ENCODE measurements around the gene DNM3.

Gene DNM3

GRCh38 chr1:171973421-171973820 is 132.1 kb downstream of the DNM3 start:
- DNase-seq (ENCODE audit: low read depth), result no peak

GRCh38 chr1:171981303-171981702 is 140.0 kb downstream of the DNM3 start:
- DNase-seq (ENCODE audit: low read depth), result no peak

GRCh38 chr1:171983584-171983983 is 142.3 kb downstream of the DNM3 start:
- DNase-seq (ENCODE audit: low read depth), result no peak

DNA sequence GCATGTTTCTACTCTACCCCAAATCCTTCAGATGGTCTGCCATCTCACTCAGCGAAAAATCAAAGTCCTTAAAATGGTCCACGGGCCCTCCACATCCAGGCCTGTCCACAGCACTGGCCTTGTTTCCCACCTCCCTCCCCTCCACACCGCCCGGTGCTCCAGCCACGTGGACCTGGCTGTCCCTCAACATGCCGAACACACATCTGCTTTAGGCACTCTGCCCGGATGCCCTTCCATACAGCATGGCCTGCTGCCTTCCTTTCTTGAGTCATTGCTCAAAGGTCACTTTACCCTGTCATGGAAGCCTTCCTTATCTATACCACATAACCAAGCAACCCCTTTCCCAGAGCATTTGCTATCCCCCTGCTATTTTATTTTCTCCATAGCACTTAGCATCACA is 143.0 kb downstream of the DNM3 start:
- no peak for DNase-seq (ENCODE audit: low read depth)

DNA sequence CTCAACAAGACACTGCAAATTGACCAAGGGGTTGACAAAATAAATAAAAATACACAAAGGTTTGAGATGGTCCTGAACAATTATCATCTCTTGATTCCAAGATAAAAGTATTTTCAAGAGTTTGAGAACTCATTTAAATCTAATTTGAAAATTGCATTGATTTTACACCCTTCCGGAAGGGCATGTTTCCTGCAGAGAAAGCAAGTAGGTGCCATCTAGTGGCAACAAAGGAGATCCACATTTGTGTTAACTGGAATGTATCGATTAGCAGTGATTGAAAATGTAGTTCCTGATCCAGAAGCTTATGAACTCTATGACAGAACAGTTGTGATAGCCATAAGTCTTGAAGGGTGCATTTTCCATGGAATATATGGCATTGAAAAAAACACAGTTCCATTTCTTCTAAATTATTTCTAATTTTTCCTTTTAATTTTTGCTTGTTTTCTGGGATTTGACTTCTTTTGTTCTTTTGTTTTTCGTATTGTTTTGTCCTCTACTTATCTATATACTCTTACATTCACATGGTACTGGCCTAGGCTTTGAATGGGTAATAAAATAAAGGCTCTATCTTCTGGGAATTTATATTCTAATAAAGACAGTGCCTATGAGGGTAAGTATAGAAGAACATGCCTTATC is 143.7 kb downstream of the DNM3 start:
- DNase-seq (ENCODE audit: low read depth), result no peak

GRCh38 chr1:171985639-171986038 is 144.3 kb downstream of the DNM3 start:
- DNase-seq (ENCODE audit: low read depth), result no peak

DNA sequence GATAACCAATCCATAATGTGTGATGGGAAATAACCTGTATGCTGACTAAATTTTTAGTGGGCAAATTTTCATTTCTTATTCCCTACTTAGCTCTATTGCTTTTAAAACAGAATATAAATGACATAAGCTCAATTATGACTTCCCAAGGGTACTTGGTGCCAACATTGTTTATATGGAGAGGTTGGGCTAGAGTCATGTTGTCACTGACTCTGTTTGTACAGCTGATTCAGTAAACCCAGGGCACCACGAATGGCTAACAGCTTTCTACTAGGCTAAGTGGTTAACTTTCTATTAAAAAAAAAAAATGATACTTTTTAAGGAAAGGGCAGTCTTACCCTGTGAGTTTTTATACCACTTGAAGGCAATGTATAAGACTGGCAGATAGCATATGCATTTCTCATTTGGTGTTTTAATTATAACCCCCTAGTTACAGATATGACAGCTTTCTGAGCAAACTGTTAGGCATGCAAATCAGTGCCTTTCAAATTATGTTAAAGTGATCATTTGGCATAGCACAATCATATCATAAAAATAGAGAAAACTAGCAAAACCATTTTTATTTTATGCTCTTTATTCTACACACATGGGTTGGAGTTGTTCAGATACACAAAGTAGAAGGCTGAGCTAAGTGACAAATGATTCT is 147.1 kb downstream of the DNM3 start:
- DNase-seq (ENCODE audit: low read depth), result no peak

DNA sequence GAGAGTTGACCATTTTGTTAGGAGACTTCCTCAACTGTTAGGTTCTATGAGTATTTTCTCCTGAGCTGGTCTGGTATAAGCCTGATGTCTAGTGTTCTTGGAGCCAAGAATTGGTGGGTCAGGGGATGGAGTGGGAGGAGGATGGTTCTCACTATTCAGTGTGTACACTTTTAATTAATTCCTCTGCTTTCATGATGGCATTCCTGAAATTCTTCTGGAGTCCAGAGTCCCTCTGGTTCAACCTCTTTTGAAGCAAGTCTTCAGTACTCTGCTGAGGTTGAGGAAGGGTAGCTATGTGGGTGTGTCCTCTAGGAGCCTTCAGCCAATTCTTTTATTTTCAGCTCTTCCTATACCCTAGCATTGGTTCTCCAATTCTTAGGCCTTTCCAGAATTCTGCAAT is 149.1 kb downstream of the DNM3 start:
- no peak for DNase-seq (ENCODE audit: low read depth)

GRCh38 chr1:171994293-171994692 is 153.0 kb downstream of the DNM3 start:
- no peak for DNase-seq (ENCODE audit: low read depth)

GRCh38 chr1:171995573-171995972 is 154.3 kb downstream of the DNM3 start:
- no peak for DNase-seq (ENCODE audit: low read depth)

- no peak for DNase-seq (ENCODE audit: low read depth)
Observed at GRCh38 chr1:171997936-171998335, 156.6 kb downstream of the DNM3 start.

DNA sequence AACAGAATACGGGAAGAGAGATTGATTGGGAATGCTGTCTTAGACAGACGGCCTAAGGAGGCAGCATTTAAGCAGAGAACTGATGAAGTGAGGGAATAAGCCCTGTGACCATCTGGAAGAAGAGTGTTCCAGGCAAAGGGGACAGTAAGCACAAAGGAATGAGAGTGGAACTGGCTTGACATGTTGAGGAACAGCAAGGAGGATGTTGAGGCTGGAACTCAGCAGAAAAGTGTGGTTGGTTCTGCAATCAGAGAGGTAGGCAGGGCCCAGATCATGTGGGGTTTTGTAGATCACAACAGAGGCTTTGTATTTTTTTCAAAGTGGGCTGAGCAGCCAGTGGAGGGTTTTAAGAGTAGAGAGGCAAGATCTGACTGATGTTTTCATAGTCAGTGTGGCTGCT is 157.4 kb downstream of the DNM3 start:
- no peak for DNase-seq (ENCODE audit: low read depth)

DNA sequence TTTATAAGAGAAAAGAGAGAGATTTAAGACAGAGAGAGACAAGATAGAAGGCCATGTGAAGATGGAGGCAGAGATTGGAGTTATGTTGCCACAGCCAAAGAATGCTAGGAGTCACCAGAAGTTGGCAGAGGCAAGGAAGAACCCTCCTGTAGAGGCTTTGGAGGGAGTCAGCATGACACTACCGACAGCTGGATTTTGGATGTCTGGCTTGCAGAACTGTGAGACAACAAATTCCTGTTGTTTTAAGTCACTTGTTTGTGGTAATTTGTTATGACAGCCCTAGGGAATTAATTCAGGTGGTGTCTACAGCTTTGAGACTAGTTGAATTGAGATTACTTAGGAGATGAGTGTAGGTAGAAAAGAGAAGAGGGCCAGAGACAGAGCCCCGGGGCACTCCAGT is 158.5 kb downstream of the DNM3 start:
- DNase-seq (ENCODE audit: low read depth), result no peak

GRCh38 chr1:172001288-172001687 is 160.0 kb downstream of the DNM3 start:
- no peak for DNase-seq (ENCODE audit: low read depth)

DNA sequence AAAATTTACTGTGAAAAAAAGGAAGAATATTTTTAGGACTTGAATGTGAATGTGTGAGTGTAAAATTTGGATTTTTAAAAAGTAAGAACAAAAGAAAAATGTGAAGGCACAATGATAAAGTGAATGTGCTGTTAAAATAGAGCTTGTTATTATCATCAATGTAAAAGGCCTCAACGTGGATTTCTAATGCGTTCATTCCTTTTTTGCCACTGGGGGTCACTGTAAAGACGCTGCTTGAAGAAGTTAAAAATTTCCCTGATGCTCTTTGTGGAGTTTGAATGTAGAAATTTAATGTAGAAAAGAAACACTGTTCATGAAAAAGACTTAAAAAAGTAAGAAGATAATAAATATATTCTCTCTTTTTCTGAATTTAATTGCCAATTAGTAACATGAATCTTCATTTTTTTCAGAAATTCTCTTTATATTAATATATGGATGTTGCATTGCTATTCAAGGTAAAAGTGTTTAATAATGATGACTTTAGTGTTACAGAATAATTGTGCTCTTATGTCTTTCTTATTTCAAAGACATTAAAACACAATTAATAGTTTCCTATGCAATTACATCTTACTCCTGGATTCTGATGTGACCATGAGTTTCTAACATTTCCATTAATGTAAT is 161.5 kb downstream of the DNM3 start:
- peak; percentile 10 for DNase-seq (ENCODE audit: low read depth)

DNA sequence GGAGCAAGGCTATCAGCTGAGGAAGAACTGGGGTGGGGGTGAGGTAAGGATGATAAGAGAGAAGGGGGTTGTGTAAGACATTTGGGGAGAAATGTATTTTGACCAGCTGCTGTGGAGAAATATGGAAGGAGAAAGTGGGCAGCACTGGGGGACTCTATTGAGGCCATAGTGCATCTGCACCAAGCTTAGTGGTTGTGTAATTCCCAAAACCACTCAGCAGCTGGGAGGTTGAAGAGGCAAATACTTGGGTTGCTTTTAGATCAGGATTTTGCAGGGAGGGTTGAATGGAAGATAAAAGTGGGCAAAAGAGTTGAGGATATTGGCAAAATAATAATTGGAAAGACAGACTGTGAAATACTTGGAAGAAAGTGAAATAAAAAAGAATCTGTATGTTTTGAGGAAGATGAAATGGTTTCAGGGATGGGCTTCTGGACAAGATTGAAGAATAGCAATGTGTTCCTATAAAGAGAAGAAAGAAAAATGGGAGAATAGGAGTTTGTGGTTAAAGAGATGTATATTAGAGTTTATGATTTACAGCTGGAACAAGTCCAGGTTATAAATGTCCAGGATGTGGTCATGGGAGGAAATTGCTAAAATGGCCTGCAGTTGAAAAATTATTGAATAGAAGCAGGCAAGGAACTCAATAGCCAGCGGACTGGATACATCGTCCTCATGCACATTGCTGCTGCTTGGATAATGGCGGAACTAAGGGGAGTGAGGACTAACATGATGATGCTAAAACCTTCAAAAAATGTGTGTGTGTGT is 162.7 kb downstream of the DNM3 start:
- DNase-seq (ENCODE audit: low read depth), result no peak

DNA sequence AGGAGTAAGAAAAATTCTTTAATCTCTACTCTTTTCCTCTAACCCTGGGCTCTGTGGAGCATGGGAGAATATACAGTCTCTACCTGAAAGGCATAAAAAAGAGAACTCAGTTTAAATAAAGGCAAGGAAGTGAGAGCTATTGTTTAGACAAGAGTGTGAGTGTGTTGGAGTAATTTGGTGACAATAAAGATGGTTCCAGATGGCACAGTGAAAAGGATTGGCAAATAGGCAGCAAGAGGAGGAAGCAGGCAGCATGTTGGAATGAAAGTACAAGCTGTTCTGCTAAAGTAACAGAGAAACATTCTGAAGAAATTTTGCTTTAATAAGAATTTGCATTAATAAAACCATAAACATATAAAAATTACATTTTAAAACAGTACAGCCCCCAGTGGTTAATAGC is 163.4 kb downstream of the DNM3 start:
- no peak for DNase-seq (ENCODE audit: low read depth)

GRCh38 chr1:172005856-172006255 is 164.6 kb downstream of the DNM3 start:
- no peak for DNase-seq (ENCODE audit: low read depth)

DNA sequence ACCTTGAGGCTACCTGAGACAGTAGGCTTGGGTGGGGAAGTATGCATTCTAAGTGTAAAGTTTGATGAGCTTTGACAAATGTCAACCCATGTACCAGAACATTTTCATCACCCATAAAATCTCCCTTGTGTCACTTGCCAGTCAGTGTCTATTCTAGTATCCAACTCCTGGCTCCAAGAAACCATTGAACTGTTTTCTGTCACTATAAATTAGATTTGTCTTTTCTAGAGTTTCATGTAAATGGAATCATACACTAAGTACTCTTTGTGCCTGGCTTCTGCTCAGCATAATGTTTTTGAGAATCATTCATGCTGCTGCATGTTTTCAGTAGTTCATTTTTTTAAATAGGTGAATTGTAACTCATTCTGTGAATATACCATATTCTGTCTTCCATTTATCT is 165.4 kb downstream of the DNM3 start:
- DNase-seq (ENCODE audit: low read depth), result no peak

GRCh38 chr1:172018727-172019311 is 177.5 kb downstream of the DNM3 start:
- no peak for DNase-seq (ENCODE audit: low read depth)

DNA sequence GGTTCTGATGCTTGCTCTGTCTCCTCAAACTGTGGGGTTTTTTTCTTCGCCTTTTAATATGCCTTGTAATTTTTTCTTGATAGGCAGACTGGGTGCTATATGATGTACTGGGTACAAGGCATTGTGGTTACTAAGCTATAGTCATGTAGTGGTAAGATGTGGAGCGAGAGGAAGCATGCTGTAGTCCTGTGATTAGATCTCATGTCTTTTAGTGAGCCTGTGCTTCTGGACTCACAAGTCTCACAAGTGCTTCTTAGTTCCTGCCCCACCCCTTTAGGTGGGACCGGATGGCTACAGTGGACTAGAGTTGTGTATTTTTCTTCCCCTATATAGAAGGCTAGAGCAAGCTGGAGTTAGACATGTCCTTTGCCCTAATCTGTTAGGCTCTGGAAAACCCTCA is 178.7 kb downstream of the DNM3 start:
- no peak for DNase-seq (ENCODE audit: low read depth)

DNA sequence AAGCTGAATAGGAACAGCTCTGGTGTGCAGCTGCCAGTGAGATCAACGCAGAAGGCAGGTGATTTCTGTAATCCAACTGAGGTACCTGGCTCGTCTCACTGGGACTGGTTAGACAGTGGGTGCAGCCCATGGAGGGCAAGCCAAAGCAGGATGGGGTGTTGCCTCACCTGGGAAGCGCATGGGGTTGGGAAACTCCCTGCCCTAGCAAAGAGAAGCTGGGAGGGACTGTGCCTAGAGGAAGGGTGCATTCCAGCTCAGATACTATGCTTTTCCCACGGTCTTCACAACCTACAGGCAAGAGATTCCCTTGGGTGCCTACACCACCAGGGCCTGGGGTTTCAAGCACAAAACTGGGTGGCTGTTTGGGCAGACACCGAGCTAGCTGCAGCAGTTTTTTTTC is 183.2 kb downstream of the DNM3 start:
- DNase-seq (ENCODE audit: low read depth), result no peak

Measured in activated T-cell treated with anti-CD3 and anti-CD28 coated beads for 24 hours (primary cell).